H1 (cell line): ENCODE data around the gene RPL14.

Experiments used
- EP300 ChIP-seq, 2 experiments: IDR thresholded peaks; 1 replicate in 1 of 2; 2 replicates in 1 of 2; pipeline ENCODE4 v1.6.1; 2011 to 2012; ENCODE audit warnings: low read depth in 2 of 2, low read length in 2 of 2, mild to moderate bottlenecking in 2 of 2, borderline replicate concordance in 1 of 2, inconsistent platforms in 1 of 2, moderate library complexity in 1 of 2
- EZH2 ChIP-seq: fragments of 200-600 bp; sonication (generic); IDR thresholded peaks from 2 replicates; pipeline ENCODE4 v1.7.1; 2012; ENCODE audit warnings: low read depth, mild to moderate bottlenecking, moderate library complexity, low read length, inconsistent platforms; ENCODE audit not compliant: severe bottlenecking
- HDAC2 ChIP-seq, 2 experiments: fragments of 300-600 bp in 1 of 2; sonication (generic) in 1 of 2; IDR thresholded peaks; 2 replicates each; pipeline ENCODE4 v1.6.1; 2011 to 2012; ENCODE audit warnings: low read depth in 2 of 2, low read length in 2 of 2, mild to moderate bottlenecking in 2 of 2, moderate library complexity in 2 of 2, borderline replicate concordance in 1 of 2, inconsistent platforms in 1 of 2
- NRF1 ChIP-seq: IDR thresholded peaks from 2 replicates; pipeline ENCODE4 v1.6.1; 2011; ENCODE audit warnings: mild to moderate bottlenecking, low read depth, low read length, improper control_type of control experiment
- POLR2A ChIP-seq, 2 experiments: IDR thresholded peaks; 1 replicate in 1 of 2; 2 replicates in 1 of 2; pipeline ENCODE4 v1.6.1; 2011; ENCODE audit warnings: low read depth in 2 of 2, low read length in 2 of 2, mild to moderate bottlenecking in 2 of 2; ENCODE audit errors: control extremely low read depth in 1 of 2
- RAD21 ChIP-seq, 2 experiments: IDR thresholded peaks in 1 of 2; conservative IDR thresholded peaks in 1 of 2; 2 replicates each; pipeline ENCODE4 v1.6.1; 2011; ENCODE audit warnings: low read depth in 2 of 2, low read length in 2 of 2, improper control_type of control experiment in 1 of 2, inconsistent platforms in 1 of 2, mild to moderate bottlenecking in 1 of 2, moderate library complexity in 1 of 2
- SIN3A ChIP-seq, 2 experiments: IDR thresholded peaks in 1 of 2; conservative IDR thresholded peaks in 1 of 2; 2 replicates each; pipeline ENCODE4 v1.6.1; 2011 to 2012; ENCODE audit warnings: low read length in 2 of 2, improper control_type of control experiment in 1 of 2, low read depth in 1 of 2, mild to moderate bottlenecking in 1 of 2
- SP4 ChIP-seq: IDR thresholded peaks from 2 replicates; pipeline ENCODE4 v1.6.1; 2012; ENCODE audit warnings: low read length, inconsistent platforms
- TEAD4 ChIP-seq: IDR thresholded peaks from 2 replicates; pipeline ENCODE4 v1.6.1; 2012; ENCODE audit warnings: low read depth, low read length, inconsistent platforms, mixed read lengths
- USF2 ChIP-seq: IDR thresholded peaks from 2 replicates; pipeline ENCODE4 v1.6.1; 2011; ENCODE audit warnings: low read length, improper control_type of control experiment
- YY1 ChIP-seq: IDR thresholded peaks from 2 replicates; pipeline ENCODE4 v1.6.1; 2011; ENCODE audit warnings: low read depth, mild to moderate bottlenecking, low read length
- ZNF274 ChIP-seq: IDR thresholded peaks from 2 replicates; pipeline ENCODE4 v1.7.0; 2012; ENCODE audit warnings: low read length, borderline replicate concordance; ENCODE audit errors: extremely low read depth
- TF ChIP-seq, protein P1 (sequence below), 3 experiments: IDR thresholded peaks; 1 replicate in 2 of 3; 2 replicates in 1 of 3; pipeline versions ENCODE4 v1.5.1 to v1.6.1; 2011; ENCODE audit warnings: low read length in 3 of 3, mild to moderate bottlenecking in 3 of 3, inconsistent platforms in 2 of 3, low read depth in 1 of 3, moderate library complexity in 1 of 3; ENCODE audit not compliant: insufficient read depth in 1 of 3; ENCODE audit errors: control extremely low read depth in 1 of 3

- no peak for TF ChIP-seq RAD21 (IDR thresholded peaks at IDR 0.05 in 1 of 2, conservative IDR thresholded peaks at IDR 0.05 in 1 of 2; ENCODE audit: low read depth in 2 of 2, low read length in 2 of 2)
- TF ChIP-seq, protein P1, sequence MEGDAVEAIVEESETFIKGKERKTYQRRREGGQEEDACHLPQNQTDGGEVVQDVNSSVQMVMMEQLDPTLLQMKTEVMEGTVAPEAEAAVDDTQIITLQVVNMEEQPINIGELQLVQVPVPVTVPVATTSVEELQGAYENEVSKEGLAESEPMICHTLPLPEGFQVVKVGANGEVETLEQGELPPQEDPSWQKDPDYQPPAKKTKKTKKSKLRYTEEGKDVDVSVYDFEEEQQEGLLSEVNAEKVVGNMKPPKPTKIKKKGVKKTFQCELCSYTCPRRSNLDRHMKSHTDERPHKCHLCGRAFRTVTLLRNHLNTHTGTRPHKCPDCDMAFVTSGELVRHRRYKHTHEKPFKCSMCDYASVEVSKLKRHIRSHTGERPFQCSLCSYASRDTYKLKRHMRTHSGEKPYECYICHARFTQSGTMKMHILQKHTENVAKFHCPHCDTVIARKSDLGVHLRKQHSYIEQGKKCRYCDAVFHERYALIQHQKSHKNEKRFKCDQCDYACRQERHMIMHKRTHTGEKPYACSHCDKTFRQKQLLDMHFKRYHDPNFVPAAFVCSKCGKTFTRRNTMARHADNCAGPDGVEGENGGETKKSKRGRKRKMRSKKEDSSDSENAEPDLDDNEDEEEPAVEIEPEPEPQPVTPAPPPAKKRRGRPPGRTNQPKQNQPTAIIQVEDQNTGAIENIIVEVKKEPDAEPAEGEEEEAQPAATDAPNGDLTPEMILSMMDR (IDR thresholded peaks at IDR 0.05; ENCODE audit: control extremely low read depth in 1 of 3, insufficient read depth in 1 of 3, low read depth in 1 of 3, low read length in 3 of 3) = no peak
- no peak for TF ChIP-seq EP300 (IDR thresholded peaks at IDR 0.05; ENCODE audit: borderline replicate concordance in 1 of 2, low read depth in 2 of 2, low read length in 2 of 2)
- TF ChIP-seq YY1 = no peak
- TF ChIP-seq POLR2A (IDR thresholded peaks at IDR 0.05; ENCODE audit: control extremely low read depth in 1 of 2, low read depth in 2 of 2, low read length in 2 of 2) = no peak
- no peak for TF ChIP-seq SIN3A (conservative IDR thresholded peaks at IDR 0.05 in 1 of 2, IDR thresholded peaks at IDR 0.05 in 1 of 2; ENCODE audit: low read depth in 1 of 2, low read length in 2 of 2)
- TF ChIP-seq NRF1 = no peak
- TF ChIP-seq HDAC2 (IDR thresholded peaks at IDR 0.05; ENCODE audit: borderline replicate concordance in 1 of 2, low read depth in 2 of 2, low read length in 2 of 2) = no peak
- TF ChIP-seq EZH2 = no peak
- TF ChIP-seq ZNF274 = no peak
- no peak for TF ChIP-seq TEAD4
- no peak for TF ChIP-seq SP4
- no peak for TF ChIP-seq USF2
Measured at GRCh38 chr3:40465456-40465855, 8.3 kb downstream of the RPL14 start.
